ENCODE measurements around the gene C1QTNF2. TPM values are rescaled to one million over a fixed set of nuclear protein-coding genes. Genes with fewer than 3 reads are reported as not detected.
A peak's percentile ranks its signal among the peaks of the same experiment; 100 is the strongest.

The C1QTNF2 gene
- total RNA-seq: 3.8 TPM

- DNase-seq (ENCODE audit: low spot score): peak; percentile 69
These were observed at the start of gene C1QTNF2 for GRCh38 chr5:160369990-160370712. TSS of gene C1QTNF2 (minus strand) at chr5:160370626. CDS start at chr5:160355011, 15,615 bp downstream.

DNA sequence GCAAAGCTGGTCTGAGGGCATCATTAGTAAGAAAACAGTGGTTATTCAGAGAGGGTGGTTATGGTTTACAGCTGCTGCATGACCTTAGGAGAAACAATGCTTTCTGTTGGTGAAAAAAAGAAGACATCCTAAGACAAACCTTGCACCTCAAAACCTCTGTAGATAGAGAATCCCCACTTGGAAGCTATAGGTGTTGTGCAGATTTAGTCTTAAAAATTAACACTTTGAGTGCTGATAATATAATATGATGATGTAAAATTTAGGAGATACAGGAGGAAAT is 49.8 kb upstream of the C1QTNF2 start:
- no peak for DNase-seq (ENCODE audit: low spot score)

- DNase-seq (ENCODE audit: low spot score): no peak
These were observed 49.3 kb upstream of the C1QTNF2 start for GRCh38 chr5:160419458-160420330.

DNA sequence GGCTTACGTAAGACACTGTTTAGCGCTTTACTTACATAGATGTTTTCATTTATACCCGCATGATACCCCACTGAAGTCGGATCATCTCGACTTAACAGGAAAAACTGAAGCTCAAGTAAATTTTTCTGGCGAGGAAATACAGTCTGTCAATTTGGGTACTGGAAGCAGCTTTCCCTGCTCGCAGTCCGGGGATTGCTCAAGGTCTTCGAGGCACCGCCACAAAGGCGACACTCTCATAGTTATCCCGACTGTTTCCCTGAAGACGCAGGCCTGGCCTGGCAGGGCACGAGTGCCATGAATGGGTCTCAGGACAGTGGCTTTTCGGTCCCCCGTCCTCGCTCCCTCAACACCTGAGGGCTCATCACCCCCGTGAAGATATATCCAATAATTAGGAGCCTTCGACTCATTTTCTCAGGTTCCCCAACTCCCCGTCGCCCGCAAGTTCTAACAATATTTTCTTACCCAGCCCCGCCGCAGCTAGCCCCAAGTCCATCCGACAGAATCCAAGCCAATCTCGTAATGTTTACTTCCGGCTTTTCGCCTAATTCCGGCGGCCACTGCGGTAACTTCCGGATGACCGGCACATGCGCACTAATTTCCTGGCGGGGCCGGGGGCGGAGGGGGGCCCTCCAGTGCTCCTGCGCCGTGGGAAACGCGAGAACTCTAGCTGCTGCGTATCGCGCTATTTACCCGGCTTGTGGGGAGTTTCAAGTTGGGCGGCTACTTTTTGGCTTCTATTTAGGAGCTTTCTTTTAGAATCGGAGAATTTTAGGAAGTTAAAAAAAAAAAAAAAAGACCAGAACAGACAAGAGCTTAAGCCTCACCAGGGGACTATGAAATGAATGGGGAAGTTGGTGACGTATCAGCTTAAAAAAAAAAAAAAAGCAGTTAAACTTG is 48.4 kb upstream of the C1QTNF2 start, which contains the start of gene SLU7:
Gene SLU7, minus strand, starts transcription at position 521 of the 897 bp plus-strand sequence. CDS start 3,787 bp downstream, outside the sequence.
- DNase-seq (ENCODE audit: low spot score): peak; percentile 96

DNA sequence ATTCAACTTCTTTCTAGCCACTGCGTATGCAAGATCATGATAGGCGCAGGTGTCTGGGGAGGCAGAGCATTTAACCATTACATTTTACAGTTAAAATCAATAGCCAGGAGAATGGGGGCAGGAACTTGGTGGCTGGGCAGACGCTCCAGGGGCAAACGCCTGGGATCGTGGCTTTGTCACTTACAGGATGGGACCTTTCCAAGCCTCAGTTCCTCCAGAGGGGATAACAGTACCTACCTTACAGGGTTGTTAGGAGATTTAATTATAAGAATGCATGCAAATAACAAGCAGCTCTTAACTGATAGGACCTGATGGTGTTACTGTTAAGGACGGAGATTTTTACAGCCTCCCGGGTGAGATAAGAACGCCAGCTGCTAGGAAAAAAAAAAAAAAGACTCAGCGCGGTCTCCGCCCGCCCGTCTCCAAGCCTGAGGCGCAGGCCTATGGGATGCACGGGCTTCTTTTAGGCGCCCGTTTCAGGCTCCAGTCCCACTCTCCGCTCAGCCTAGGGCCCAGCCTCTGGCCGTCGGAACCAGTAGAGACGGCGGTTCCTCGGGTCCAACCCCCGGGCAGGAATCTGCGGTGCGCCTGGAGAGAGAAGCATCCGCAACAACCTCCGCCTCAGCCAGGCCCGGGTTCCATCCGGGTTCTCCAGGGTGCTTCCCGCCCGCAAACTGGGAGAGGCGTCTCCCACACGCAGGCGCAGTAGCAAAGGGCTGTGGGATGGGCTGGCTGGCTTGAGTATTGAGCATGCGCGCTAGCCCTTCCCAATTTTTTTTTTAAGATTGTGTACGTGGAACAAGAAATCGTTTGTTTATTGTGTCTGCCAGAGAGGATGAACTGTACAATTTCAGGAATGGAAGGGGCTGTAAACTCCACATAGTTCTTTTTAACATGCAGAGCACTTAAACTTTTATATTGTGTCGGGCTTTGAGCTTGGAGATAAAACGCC is 29.3 kb upstream of the C1QTNF2 start, which contains the start of gene FAM200C:
Gene FAM200C, minus strand, starts transcription at position 653 of the 952 bp plus-strand sequence. CDS start 4,564 bp downstream, outside the sequence.
- DNase-seq (ENCODE audit: low spot score): peak; percentile 93

- DNase-seq (ENCODE audit: low spot score): no peak
These were observed 28.4 kb upstream of the C1QTNF2 start for GRCh38 chr5:160398806-160399205.

DNA sequence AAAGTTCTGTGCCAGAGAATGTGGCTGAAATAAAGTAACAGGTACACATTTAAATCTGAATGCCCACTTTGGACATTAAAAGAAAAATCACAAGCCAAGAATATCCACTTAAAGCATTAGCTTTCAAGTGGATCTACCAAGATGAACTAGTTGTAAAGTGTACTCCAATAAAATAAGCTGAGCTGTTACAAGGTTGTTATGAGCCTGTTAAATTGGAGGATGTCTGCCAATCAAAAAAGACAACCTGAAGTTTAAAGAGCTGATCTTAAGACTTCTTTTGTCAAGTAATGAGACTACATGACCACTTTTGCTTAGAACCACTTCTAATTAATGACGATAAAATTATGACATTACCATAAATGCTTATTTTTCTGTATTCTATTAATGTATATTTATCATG is 27.1 kb upstream of the C1QTNF2 start:
- no peak for DNase-seq (ENCODE audit: low spot score)

- no peak for DNase-seq (ENCODE audit: low spot score)
These were observed 24.7 kb upstream of the C1QTNF2 start for GRCh38 chr5:160395111-160395510.

DNA sequence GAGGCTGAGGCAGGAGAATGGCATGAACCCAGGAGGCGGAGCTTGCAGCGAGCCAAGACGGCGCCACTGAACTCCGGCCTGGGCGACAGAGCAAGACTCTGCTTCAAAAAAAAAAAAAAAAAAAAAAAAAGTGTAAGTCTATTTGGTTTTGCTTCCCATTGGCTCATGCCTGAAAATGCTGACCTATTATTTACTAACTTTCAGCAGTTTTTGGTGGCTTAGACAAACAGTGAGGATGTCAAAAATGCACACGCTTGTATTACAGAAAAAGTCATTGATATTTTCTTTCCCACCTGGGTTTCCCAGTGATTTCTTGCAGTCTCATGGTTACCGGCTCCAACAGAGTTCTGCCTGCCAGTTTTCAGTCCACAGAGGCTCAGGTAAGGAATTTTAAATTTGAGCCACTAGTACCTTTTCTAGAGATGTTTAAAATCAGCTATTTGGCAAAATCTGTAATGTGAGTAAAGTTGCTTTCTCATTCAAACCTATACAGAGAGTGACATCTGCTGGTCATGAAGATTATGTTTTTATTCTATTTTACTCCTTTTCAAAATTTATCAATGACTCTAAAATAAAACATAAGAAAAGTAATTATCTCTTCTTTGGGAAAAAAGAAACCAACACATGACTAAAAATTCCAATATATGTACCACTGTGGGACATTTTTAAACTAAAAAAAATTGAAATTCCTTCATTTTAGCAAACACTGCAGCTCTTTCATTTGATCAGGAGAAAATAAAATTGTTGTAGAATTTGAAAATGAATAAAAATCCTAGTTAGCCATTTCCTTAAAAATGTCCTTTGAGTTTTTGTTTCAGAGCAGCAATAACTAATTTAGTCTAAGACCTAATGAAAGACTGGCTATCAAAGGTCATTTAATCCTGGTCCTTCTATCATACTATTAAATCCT is 20.6 kb upstream of the C1QTNF2 start:
- no peak for DNase-seq (ENCODE audit: low spot score)

GRCh38 chr5:160387445-160387844 is 17.0 kb upstream of the C1QTNF2 start:
- DNase-seq (ENCODE audit: low spot score): no peak

GRCh38 chr5:160385496-160385895 is 15.1 kb upstream of the C1QTNF2 start:
- DNase-seq (ENCODE audit: low spot score): no peak

GRCh38 chr5:160384681-160385080 is 14.3 kb upstream of the C1QTNF2 start:
- no peak for DNase-seq (ENCODE audit: low spot score)

- no peak for DNase-seq (ENCODE audit: low spot score)
These were observed 11.9 kb upstream of the C1QTNF2 start for GRCh38 chr5:160382346-160382745.

DNA sequence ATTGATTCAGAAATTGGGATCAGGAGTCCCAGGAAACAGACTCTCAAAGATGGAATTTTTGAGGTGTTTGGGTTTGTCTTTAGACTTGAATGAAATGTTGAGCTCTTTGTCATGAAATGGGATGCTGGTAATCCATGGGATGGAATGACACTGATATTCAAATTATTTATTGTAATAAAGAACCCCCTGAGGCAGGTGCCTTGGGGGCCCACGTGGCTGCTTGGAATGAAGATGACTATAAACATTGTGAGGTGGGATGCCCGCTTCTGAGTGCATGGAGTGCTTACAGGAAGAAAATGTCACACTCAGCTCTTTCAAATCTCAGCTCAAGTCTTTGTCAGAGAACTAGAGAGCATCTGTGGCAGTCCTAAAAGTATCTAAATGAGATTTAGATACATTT is 9.6 kb upstream of the C1QTNF2 start:
- no peak for DNase-seq (ENCODE audit: low spot score)

- DNase-seq (ENCODE audit: low spot score): no peak
These were observed 9.1 kb upstream of the C1QTNF2 start for GRCh38 chr5:160379511-160379910.

- no peak for DNase-seq (ENCODE audit: low spot score)
These were observed 7.9 kb upstream of the C1QTNF2 start for GRCh38 chr5:160378330-160378729.

DNA sequence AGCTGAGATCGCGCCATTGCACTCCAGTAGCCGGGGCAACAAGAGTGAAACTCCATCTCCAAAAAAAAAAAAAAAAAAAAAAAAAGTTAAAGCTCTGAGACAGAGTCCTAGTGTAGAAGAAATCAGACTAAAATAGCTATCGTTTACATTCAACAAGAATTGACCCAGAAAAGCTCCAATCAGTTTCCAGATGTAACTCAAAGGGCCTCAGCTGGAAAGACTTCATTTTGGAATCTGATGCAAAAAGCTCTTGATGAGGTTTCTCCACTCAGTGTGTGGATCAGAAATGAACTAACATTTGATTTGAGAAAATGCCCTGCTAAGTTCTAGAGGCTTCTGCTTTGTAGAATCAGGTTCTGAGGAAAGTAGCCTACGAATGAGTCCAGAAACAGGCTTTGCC is 7.2 kb upstream of the C1QTNF2 start:
- no peak for DNase-seq (ENCODE audit: low spot score)

GRCh38 chr5:160376416-160376815 is 6.0 kb upstream of the C1QTNF2 start:
- DNase-seq (ENCODE audit: low spot score): no peak

DNA sequence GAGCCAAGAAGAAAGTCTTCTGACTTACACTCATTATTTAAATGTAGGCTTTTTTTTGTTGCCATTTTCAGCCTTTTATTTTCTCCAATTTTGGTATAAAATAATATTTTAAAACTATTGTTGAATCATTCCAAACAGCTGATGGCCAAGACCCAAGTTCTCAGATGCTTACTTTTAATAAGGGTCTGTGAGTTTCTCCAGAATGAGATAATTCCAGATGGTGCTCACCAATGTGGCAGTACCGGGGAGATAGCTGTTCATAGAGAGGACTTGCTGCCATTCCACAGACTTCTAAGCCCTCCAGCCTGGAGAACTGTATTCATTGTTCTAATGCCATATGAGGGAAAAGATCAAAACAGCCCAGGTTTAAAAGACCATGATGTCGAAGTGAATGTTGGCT is 5.3 kb upstream of the C1QTNF2 start:
- no peak for DNase-seq (ENCODE audit: low spot score)

DNA sequence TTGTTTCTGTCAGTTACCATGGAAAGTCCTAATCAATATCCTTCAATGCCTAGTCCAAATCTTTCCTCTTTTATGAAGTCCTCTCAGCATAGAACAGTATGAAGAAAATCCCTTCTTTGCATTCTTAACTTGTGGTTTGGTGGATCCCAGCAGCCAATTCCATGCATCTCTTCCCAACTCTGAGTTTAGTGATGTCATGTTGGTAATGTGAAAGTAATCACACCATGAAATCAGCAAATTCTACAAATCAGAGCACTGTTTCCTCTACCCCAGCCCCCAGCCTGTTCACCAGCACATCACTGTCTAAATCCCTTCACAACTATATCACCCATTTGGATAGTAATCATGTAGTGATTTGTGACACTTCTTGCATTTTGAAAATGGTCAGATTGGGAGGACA is 4.7 kb upstream of the C1QTNF2 start:
- no peak for DNase-seq (ENCODE audit: low spot score)

Measured in ureter (tissue), 1 donor.